GM21390 (cell line): ENCODE measurements around the gene ANAPC2.

ENCODE experiments used
- ATAC-seq: cut with Tn5 transposase; IDR thresholded peaks from one replicate; pipeline ENCODE4 v1.9.1; 2021; ENCODE audit not compliant: unreplicated experiment

ANAPC2 gene

DNA sequence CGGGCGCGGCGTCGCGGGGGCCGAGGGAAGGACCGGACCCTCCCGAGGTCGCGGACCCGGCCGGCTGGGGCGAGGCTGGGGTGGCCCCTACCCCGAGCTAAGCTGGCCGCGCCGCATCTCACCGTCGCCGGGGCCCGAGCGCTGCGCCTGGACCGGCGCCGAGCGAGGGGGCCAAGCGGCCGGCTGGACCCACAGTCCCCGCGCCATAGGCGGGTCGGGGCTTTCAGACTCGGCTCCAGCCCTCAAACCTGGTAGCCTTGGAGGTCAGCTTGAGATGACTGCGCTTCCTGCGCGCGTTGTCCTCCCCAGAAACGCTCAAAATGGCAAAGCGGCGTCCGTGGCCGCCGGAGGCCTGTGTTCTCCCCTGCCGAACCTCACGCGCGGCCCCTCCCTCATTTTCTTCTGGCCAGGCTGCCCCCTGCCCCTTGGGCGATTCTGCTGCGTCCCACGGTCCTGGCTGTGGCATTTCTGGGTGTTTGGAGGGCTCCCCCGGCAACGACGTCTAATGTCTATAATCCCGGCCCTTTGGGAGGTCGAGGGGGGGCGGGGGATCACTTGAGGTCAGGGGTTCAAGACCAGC is 58.1 kb downstream of the ANAPC2 start:
- ATAC-seq, result no peak

DNA sequence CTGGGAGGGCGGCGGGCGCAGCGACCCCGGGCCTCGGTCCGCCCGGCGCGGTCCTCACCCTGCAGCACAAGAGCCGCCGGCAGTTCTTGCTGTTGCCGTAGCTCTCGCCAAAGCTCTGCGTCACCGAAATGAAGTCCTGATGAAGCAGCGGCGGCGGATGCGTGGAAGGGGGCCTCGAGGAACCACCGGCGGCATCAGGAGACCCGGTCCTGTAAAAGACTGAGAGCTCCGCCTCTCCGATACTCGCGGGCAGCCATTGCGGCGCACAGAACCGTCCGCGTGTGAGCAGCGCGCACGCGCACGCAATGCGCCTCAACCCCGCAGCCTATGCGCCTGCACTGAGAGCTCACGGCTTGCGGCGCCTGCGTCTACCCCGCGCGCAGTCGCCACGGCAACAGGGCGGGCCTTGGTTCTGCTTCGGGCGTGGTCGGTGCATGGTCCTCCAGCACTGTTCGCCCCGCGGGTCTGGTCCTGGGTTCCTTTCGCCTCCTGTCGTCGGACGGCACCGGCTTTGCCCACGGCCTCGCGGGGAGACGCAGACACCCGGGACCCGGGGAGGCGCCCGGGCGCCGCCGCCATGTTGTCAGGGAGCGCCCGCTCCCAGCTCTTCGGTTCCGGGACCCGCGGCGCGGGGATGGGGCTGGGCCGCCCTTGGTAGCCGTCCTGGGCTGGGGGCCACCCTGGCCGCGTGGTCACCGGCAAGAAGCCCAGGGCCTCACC is 58.7 kb downstream of the ANAPC2 start:
- peak; percentile 75 for ATAC-seq

- peak; percentile 13 for ATAC-seq
Observed at GRCh38 chr9:137128862-137129455, 59.4 kb downstream of the ANAPC2 start.

DNA sequence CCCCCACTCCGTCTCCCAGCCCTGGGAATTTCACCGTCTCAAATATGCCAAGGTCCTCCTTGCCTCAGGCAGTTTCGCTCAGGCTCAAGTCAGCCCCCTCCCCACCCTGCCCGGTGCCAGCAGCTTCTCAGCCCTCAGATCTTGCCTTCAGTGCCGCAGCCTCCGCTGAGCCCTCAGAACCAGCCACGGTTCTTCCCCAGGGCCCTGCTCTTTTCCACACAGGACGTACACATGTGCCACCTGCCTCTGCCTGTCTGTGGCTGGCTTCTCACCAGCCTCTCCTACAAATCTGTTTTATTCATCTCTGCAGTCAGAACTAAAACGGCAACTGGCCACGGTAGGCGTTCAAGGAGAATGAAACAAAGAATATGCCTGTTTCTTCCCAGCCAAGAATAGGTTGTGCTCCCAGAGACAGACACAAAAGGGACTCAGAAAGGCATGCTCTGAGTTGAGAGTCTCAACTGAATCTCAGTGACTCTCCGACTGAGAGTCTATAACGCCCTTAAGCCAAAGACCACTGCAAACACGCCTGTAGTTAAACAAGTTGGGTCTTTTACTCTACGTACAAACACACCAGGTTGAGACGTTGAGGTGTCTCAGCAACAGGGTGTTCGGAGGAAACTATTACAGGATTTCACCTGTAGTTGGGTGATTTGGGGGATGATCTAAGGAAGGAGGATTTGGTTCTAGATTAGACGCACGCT is 60.0 kb downstream of the ANAPC2 start:
- no peak for ATAC-seq

GRCh38 chr9:137127301-137128157 is 60.8 kb downstream of the ANAPC2 start:
- no peak for ATAC-seq

- ATAC-seq, result no peak
Observed at GRCh38 chr9:137126786-137127185, 61.6 kb downstream of the ANAPC2 start.
